ENCODE data around the gene NFYC.

- TF ChIP-seq EP300 (IDR thresholded peaks at IDR 0.05) (no peak), CTCF (IDR thresholded peaks at IDR 0.05) (no peak), POLR2A (IDR thresholded peaks at IDR 0.05) (no peak)
These were observed 51.0 kb downstream of the NFYC start for GRCh38 chr1:40742363-40743061.
